Stimulated activated CD4-positive, alpha-beta T cell treated with anti-CD3 and anti-CD28 coated beads, Interleukin-4, amount 100 ng/mL, for 1 hour (primary cell): ENCODE data around the gene TMEM244.
"Not testable (repeated sequence)": the region's sequence is repeated elsewhere in the genome, so short reads cannot be mapped to it uniquely, and the experiment has no call there.

Experiments used
- DNase-seq: peaks from one replicate; pipeline ENCODE4 v3.0.0-alpha.2; 2020

The TMEM244 gene

GRCh38 chr6:129860908-129861665, at the start of gene TMEM244:
TSS of gene TMEM244 (minus strand) at chr6:129861315. CDS start at chr6:129861188, 127 bp downstream.
- no peak for DNase-seq

- no peak for DNase-seq
Observed at GRCh38 chr6:129908858-129909257, 47.7 kb upstream of the TMEM244 start.

- DNase-seq, result no peak
Observed at GRCh38 chr6:129908356-129908755, 47.2 kb upstream of the TMEM244 start.

GRCh38 chr6:129906515-129907077, 45.5 kb upstream of the TMEM244 start:
- DNase-seq, result no peak

- no peak for DNase-seq
Observed at GRCh38 chr6:129903082-129903481, 42.0 kb upstream of the TMEM244 start.

GRCh38 chr6:129902681-129903080, 41.6 kb upstream of the TMEM244 start:
- DNase-seq, result no peak

GRCh38 chr6:129901910-129902309, 40.8 kb upstream of the TMEM244 start:
- no peak for DNase-seq

GRCh38 chr6:129895692-129896091, 34.6 kb upstream of the TMEM244 start:
- no peak for DNase-seq

GRCh38 chr6:129894921-129895320, 33.8 kb upstream of the TMEM244 start:
- no peak for DNase-seq

- no peak for DNase-seq
Observed at GRCh38 chr6:129893640-129894039, 32.5 kb upstream of the TMEM244 start.

- DNase-seq, result no peak
Observed at GRCh38 chr6:129890701-129891100, 29.6 kb upstream of the TMEM244 start.

- no peak for DNase-seq
Observed at GRCh38 chr6:129890164-129890563, 29.0 kb upstream of the TMEM244 start.

GRCh38 chr6:129889580-129889979, 28.5 kb upstream of the TMEM244 start:
- no peak for DNase-seq

- DNase-seq, result no peak
Observed at GRCh38 chr6:129886401-129887155, 25.5 kb upstream of the TMEM244 start.

- DNase-seq, result no peak
Observed at GRCh38 chr6:129884211-129884610, 23.1 kb upstream of the TMEM244 start.

- no peak for DNase-seq
Observed at GRCh38 chr6:129882510-129883023, 21.5 kb upstream of the TMEM244 start.

GRCh38 chr6:129877894-129878293, 16.8 kb upstream of the TMEM244 start:
- DNase-seq, result not testable (repeated sequence)

- no peak for DNase-seq
Observed at GRCh38 chr6:129875610-129876520, 14.8 kb upstream of the TMEM244 start.

- DNase-seq, result no peak
Observed at GRCh38 chr6:129874837-129875236, 13.7 kb upstream of the TMEM244 start.

GRCh38 chr6:129872586-129872985, 11.5 kb upstream of the TMEM244 start:
- DNase-seq, result no peak

GRCh38 chr6:129871221-129871620, 10.1 kb upstream of the TMEM244 start:
- no peak for DNase-seq

- no peak for DNase-seq
Observed at GRCh38 chr6:129867403-129867802, 6.3 kb upstream of the TMEM244 start.

- DNase-seq, result no peak
Observed at GRCh38 chr6:129866688-129867087, 5.6 kb upstream of the TMEM244 start.
